Parathyroid adenoma (tissue), 2 donors: ENCODE data around the gene HSDL1.

Source experiments
- H2AFZ ChIP-seq: fragments of 300-600 bp; sonication (generic); one replicate; pipeline ENCODE4 v1.7.0; 2017; ENCODE audit warnings: antibody characterized with exemption, mild to moderate bottlenecking
- H3K27ac ChIP-seq: fragments of 300-600 bp; sonication (generic); one replicate; pipeline ENCODE4 v1.7.0; 2017
- H3K27me3 ChIP-seq: fragments of 300-600 bp; sonication (generic); one replicate; pipeline ENCODE4 v1.7.0; 2017; ENCODE audit warnings: low read length; ENCODE audit not compliant: control insufficient read depth, insufficient read depth
- H3K36me3 ChIP-seq: fragments of 300-600 bp; sonication (generic); one replicate; pipeline ENCODE4 v1.7.0; 2017; ENCODE audit warnings: low read length; ENCODE audit not compliant: control insufficient read depth, insufficient read depth
- H3K4me1 ChIP-seq: fragments of 300-600 bp; sonication (generic); one replicate; pipeline ENCODE4 v1.7.0; 2017; ENCODE audit warnings: control low read depth
- H3K4me2 ChIP-seq: fragments of 300-600 bp; sonication (generic); one replicate; pipeline ENCODE4 v1.7.0; 2017; ENCODE audit warnings: low read length
- H3K4me3 ChIP-seq: fragments of 300-600 bp; sonication (generic); one replicate; pipeline ENCODE4 v1.7.0; 2017; ENCODE audit warnings: low read depth, low read length
- H3K79me2 ChIP-seq: fragments of 300-600 bp; sonication (generic); one replicate; pipeline ENCODE4 v1.7.0; 2017; ENCODE audit warnings: control low read depth
- H3K9ac ChIP-seq: fragments of 300-600 bp; sonication (generic); one replicate; pipeline ENCODE4 v1.7.0; 2017; ENCODE audit warnings: mild to moderate bottlenecking
- H3K9me3 ChIP-seq: fragments of 300-600 bp; sonication (generic); one replicate; pipeline ENCODE4 v1.7.0; 2017; ENCODE audit warnings: low read length; ENCODE audit not compliant: control insufficient read depth
- CTCF ChIP-seq: fragments of 300-600 bp; sonication (generic); IDR thresholded peaks from one replicate; pipeline ENCODE4 v1.7.0; 2017; ENCODE audit warnings: antibody characterized with exemption, mild to moderate bottlenecking
- donor health status: primary hyperparathyroidism.

HSDL1 gene

DNA sequence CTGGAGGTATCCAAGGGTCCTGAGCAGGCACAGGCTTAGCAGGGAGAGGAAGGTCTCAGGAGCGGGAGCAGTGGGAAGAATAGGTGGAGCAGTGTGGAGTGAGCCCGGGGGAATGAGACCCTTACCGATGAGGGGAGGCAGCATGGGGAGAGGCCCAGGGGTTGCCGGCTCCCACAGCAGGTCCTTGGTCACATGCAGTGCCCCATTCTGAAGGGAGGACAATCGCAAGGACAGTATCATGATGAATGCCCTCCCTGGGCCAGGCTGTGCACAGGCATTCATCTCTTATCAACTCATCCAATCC, 38.5 kb upstream of the HSDL1 start:
- Histone ChIP-seq H3K27ac (no peak overlapping the region), H3K4me2 (no peak overlapping the region), H3K79me2 (peaks cover 10% of the 10 kb centered on the region), H3K36me3 (no peaks in the 10 kb centered on the region), H3K4me3 (no peak overlapping the region), H3K27me3 (no peaks in the 10 kb centered on the region), H3K4me1 (peaks cover 6% of the 10 kb centered on the region), H3K9me3 (no peaks in the 10 kb centered on the region), H3K9ac (no peak overlapping the region), H2AFZ (no peak overlapping the region)
- TF ChIP-seq CTCF = no peak

DNA sequence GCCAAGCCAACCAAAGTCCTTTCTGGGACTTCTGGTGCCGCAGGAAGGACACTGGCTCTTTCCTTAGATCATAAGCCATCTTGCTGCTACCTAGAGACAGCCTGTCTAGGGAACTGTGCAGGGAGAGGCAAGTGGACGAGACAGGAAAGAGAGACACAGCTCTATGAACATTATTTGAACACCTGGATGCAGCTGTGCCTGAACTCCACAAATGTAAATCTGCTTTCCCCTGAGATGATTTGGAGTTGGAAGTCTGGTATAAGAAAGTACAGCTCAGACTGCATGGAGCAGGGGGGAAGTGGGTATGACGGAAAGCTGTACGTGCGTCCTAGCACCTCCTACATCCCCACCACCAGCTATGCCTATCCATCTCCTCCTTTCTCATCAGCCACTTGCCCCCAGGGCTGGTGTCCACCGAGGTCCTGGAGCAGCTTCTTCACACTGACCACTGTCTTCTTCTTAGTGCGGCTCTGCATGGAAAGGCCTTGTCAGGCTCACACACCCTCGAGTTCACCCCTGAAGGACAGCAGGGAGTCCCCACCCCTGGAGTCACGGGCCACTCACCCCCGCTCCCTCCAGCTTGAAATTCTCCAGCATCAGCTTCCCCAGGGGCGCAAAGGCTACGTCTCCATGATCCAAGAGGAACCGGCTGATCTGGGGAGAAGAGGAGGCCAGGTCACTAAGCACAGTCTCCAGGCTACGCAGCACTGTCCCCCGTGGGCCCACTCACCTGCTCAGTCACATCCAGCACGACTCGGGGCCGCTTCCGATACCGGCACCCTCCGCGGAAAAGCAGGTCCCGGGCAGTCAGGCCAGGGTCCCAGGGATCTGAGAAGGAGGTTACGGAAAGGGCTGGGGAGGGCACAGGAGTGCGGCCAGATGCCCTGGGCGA, 37.9 kb upstream of the HSDL1 start:
- Histone ChIP-seq H3K79me2 (peaks cover 10% of the 10 kb centered on the region), H3K4me3 (no peak overlapping the region), H3K27ac (no peak overlapping the region), H3K9me3 (no peaks in the 10 kb centered on the region), H3K4me1 (peaks cover 6% of the 10 kb centered on the region), H3K4me2 (no peak overlapping the region), H3K9ac (no peak overlapping the region), H2AFZ (no peak overlapping the region), H3K27me3 (no peaks in the 10 kb centered on the region), H3K36me3 (no peaks in the 10 kb centered on the region)
- no peak for TF ChIP-seq CTCF

DNA sequence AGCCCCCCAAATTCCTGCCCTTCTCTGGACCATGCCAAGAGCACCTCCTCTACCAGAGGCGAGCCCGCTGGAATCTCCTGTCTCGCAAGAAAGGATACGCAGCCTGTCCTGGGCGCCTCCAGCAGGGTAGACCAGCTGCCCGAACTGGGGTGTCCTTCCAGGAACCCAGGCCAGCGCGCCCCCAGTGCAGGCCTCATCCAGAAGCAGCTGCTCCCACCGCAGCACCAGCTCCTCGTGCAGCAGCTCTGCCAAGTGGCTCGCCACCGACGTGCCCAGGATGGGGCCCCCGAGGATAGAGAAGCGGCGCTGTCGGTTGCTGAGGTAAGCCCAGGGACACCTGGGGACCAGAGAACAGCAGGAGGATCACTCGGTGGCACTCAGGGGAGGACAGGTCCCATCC, 37.1 kb upstream of the HSDL1 start:
- Histone ChIP-seq H2AFZ (no peak overlapping the region), H3K4me3 (no peak overlapping the region), H3K27ac (no peak overlapping the region), H3K79me2 (peaks cover 10% of the 10 kb centered on the region), H3K4me2 (no peak overlapping the region), H3K4me1 (peaks cover 6% of the 10 kb centered on the region), H3K36me3 (no peaks in the 10 kb centered on the region), H3K9me3 (no peaks in the 10 kb centered on the region), H3K27me3 (no peaks in the 10 kb centered on the region), H3K9ac (no peak overlapping the region)
- no peak for TF ChIP-seq CTCF

DNA sequence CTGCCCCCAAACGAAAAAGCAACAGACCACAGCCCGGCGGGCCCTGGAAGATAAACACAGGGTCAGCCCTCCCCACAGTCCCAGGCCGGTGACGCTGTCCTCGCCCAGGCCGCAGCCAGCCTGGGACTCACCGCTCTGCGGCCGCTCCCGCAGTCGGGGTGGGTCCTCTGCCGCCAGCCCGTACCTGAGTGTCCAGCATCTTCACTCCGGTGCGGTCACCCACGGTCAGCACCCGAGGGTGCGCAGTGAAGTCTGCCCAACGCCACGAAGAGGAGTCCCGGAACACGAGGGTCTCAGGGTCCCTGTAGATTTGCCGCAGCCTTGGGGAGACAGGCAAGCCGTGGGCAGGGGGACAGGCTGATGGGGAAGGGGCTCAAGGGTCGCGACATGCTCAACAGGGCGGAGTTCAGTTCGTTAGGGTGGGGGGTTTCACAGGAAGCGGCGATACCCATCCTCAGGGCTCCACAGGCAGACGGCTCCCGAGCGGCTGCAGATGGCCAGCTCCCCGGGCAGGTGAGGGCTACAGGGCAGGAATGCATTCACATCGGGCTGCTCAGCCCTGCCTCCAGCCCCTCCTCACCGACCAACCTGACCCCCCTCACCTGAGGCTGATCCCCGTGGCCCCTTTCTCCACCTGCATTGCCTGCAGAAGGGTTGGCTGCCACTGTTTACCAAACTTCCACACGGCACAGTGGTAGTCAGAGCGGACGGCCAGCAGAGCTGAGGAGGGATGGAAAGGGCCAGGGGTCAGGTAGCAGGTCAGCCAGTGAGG, 36.4 kb upstream of the HSDL1 start:
- no peak overlapping the region for H3K4me2 ChIP-seq
- no peak overlapping the region for H2AFZ ChIP-seq
- H3K4me1 ChIP-seq = peaks cover 6% of the 10 kb centered on the region

More for the DNA sequence above, 36.4 kb upstream of the HSDL1 start:
- H3K79me2 ChIP-seq = peaks cover 5% of the 10 kb centered on the region
- H3K27me3 ChIP-seq = no peaks in the 10 kb centered on the region
- no peak overlapping the region for H3K4me3 ChIP-seq
- no peak for TF ChIP-seq CTCF
- no peak overlapping the region for H3K27ac ChIP-seq
- no peak overlapping the region for H3K9ac ChIP-seq
- no peaks in the 10 kb centered on the region for H3K36me3 ChIP-seq
- H3K9me3 ChIP-seq = no peaks in the 10 kb centered on the region
